ENCODE results near the gene NTHL1.
A peak's percentile ranks its signal among the peaks of the same experiment; 100 is the strongest.

- 0 out of 2 replicates have a peak, but pooled peaks have one; percentile 21 for TF ChIP-seq PATZ1 (tag by site-specific recombination; IDR thresholded peaks at IDR 0.05)
- TF ChIP-seq ZNF138 (tag by site-specific recombination; IDR thresholded peaks at IDR 0.05; ENCODE audit: borderline replicate concordance) = no peak
- TF ChIP-seq ZNF274 (IDR thresholded peaks at IDR 0.05; ENCODE audit: low read length) = no peak
- TF ChIP-seq ZNF274 (tag by site-specific recombination; IDR thresholded peaks at IDR 0.05; ENCODE audit: borderline replicate concordance) = no peak
- no peak for TF ChIP-seq PRDM4 (tag by site-specific recombination; IDR thresholded peaks at IDR 0.05)
- TF ChIP-seq ZNF302 (tag by site-specific recombination; IDR thresholded peaks at IDR 0.05; ENCODE audit: low read depth) = no peak
- TF ChIP-seq ZBTB8A (tag by site-specific recombination; IDR thresholded peaks at IDR 0.05) = no peak
- TF ChIP-seq ZNF580 (tag by site-specific recombination; IDR thresholded peaks at IDR 0.05) = no peak
- TF ChIP-seq CTCF (tag by site-specific recombination; IDR thresholded peaks at IDR 0.05) = no peak
Observed at GRCh38 chr16:2088759-2089358, 41.2 kb upstream of the NTHL1 start.
